ENCODE results near the gene ELF1.
A peak's percentile ranks its signal among the peaks of the same experiment; 100 is the strongest.
"Not testable (repeated sequence)": the region's sequence is repeated elsewhere in the genome, so short reads cannot be mapped to it uniquely, and the experiment has no call there.

The ELF1 gene

DNA sequence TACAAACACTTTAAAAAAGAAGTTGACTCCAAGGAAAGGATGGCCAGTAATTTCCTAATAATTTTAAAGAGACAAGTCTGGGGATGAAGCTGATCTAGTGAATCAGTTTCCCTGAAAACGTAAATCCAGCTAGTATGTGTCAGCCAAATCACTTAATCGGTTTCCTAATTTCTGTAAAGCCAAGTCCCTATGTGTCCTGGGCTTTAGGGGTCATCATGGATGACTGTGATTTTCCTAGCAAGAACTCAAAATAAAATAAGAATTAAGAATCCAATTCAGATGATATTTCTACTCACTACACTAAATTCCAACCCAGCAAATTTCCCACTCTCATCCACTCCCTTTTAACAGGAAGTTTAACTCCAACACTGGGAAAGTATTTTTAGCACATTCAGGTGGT is 35.9 kb downstream of the ELF1 start:
- no peak for DNase-seq (ENCODE audit: low read depth in 3 of 3, low spot score in 1 of 3)

DNA sequence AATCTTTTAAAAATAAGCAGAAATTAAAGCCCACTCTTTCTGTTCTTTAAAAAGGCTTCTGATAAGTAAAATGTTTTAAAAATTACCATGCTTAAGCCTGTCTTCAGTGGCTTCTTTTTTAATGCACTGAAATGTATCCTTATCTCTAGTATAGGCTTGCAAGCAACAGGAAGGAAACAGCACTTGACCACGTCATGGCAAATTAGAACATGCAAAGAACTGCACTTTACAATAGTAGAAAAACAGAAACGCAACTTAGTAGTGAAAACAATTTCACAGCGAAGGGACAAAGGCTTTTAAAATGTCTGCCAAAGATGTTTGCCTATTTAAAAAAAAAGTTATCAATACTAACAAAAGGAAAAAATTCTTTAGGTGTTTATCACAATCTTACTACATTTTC is 36.3 kb downstream of the ELF1 start:
- peak in 2 of 3 donors; percentile 26 to 35 for DNase-seq (ENCODE audit: low read depth in 3 of 3, low spot score in 1 of 3)

DNA sequence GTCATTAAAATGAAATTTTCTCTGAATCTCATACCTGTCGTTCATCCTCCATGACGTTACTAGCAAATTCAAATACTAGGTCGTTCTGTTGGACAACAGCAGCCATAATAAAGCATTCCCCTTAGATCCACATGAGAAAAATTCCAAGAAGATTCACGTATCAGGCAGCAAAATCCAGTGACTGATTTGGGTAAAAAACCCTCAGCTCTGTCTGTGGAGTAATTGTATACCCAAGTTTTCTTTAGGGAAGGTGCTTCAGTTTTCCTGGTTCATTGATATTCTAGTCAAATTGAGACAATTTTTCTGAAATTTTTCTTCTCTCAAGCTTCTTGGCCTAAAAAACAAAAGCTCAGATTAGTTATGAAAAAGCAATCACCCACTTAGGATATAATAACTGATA is 37.2 kb downstream of the ELF1 start:
- DNase-seq (ENCODE audit: low read depth in 3 of 3, low spot score in 1 of 3): no peak

DNA sequence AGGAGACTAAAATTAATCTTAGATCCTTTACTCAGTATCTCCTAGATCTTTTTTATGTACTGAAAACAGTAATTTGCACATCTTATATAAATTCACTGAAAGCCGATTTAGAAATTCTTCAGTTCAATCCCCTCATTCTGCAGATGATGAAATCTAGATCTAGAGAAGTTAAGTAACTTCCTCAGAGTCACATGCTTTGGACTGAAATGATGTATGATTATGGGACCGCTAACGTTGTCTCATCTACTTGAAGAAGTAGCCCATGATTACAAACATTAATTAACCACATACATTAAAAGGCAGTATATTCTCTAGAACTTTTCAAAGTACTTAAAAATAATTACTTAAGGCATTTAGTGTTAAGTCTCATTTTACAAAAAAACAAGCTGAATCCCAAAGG is 37.8 kb downstream of the ELF1 start:
- no peak for DNase-seq (ENCODE audit: low read depth in 3 of 3, low spot score in 1 of 3)

DNA sequence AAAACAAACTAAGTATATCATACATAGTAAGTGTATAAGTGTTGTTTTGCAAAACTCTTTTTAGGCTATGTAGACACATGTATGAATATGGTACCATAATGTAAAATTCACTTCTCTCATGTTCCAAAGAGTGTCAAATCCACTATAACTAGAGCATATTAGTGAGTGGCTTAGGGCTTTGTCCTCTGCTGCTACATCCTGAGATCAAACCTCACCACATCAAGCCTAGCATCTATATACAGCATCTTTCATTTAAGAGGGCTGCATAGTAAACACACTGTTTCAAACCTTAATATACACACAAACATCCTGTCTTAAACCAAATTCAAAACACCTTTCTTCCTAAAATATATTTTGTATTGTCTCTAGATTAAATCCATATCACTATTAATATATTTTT is 38.7 kb downstream of the ELF1 start:
- no peak for DNase-seq (ENCODE audit: low read depth in 3 of 3, low spot score in 1 of 3)

DNA sequence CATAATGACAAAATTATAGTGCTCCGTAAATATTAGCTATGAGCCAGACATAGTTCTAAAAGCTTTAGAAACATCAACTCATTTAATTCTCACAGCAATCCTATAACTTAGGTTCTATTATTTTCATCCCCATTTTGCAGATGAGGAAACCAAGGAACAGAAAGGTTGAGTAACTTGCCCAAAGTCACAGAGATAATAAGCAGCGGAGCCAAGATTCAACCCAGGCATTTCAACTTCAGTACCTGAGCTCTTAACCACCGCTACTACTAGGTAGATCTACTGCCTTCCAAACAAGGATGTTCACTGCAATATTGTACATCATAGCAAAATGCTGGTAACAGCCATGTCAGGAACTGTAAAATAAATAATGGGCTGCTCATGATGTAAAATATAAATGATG is 39.9 kb downstream of the ELF1 start:
- no peak for DNase-seq (ENCODE audit: low read depth in 3 of 3, low spot score in 1 of 3)

DNA sequence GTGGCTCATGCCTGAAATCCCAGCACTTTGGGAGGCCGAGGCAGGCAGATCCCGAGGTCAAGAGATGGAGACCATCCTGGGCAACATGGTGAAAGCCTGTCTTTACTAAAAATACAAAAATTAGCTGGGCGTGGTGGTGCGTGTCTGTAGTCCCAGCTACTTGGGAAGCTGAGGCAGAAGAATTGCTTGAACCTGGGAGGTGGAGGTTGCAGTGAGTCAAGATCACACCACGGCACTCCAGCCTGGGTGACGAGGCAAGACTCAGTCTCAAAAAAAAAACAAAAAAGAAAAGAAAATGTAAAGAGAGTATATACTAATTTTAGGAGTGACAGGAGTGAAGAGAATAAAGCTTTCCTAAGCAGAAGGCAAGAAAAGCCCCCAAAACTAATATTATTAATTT is 41.0 kb downstream of the ELF1 start:
- DNase-seq (ENCODE audit: low read depth in 3 of 3, low spot score in 1 of 3): not testable (repeated sequence)

DNA sequence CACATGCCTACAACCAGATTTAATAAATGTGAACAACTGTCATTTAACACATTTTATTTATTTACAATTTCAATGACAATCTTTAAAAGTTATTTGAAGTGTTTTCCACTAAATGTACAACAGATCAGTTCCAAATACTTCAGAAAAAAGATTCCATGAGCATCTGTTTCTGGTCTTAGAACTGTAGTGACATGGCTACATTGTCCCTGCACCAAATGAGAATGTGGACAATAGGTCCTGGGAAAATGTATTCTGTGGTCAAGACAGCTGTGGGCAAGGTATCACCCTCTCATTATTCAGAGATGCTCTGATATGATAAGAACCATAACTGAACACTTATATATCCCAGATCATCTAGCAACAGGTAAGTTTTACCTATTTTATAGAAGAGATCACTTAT is 43.7 kb downstream of the ELF1 start:
- no peak for DNase-seq (ENCODE audit: low read depth in 3 of 3, low spot score in 1 of 3)

DNA sequence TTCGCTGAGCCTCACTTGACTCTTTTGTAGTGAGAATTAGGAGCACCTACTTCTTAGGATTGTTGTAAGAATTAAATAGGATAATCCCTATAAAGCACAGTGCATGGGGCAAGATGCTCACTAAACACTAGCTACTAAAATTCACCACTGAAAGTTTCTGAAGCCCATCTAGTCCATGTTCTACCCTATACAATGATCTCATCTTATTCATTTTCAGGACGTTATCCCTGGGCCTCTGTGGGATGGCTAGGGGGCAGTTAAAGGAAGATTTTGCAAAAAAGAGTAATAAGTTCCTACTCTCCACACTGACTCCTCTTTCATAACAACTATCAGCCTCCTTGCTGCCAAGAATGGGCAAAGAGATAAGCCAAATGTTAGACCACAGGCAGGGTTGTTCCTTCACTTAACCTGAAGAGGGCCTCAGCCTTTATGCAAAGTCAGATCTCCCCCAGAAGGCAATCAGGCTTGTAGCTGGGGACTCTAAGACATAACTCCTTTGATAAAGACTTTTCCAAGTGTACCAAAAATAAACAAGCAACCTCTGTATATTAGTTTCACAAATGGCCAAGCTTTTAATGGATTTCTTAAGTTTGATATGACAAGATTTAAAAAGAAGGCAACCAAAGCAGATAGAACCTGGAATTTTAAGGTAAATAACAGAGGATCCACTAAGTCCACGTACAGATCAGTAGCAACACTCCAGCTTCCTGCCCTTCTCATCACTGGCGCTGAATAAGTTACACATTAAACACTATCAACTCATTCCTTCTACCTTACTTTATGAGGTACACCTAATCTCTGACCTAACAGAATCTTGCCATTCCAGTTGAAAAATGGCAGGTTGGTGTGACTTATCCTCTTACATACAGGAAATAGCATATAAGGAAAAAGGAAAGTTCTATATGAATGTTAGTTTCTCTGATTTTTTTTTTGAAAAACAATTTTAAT is 44.4 kb downstream of the ELF1 start:
- DNase-seq (ENCODE audit: low read depth in 3 of 3, low spot score in 1 of 3): no peak

DNA sequence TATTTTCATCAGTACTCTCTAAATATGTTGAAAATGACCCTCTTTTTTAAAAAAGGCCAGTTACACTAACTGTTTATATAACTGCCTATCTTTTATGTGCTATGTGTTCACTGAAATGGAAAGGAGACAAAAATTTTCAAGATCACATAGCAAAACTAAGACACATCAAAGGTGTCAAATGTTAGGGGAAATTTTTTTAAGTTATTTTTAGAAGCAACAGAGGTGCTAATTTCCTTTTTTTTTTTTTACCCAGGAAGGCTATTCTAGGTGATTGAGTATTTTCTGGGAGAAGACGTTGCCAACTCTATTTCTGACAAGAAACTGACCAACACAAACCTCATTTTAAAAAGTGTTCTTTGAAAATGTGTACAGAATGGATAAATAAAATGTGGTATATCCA is 45.7 kb downstream of the ELF1 start:
- DNase-seq (ENCODE audit: low read depth in 3 of 3, low spot score in 1 of 3): no peak

DNA sequence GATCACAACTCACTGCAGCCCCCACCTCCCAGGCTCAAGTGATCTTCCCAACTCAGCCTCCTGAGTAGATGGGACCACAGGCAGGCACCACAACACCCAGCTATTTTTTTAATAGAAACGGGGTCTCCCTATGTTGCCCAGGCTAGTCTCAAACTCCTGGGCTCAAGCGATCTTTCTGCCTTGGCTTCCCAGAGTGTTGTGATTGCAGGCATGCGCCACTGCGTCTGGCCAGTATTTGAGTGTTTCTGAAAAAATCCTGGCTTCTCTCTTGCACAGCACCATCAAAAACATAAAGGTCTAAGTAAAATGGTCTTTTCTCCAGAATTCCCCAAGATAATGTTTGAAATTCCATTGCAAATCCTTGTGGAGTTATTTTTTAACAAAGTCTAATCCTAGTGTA is 47.8 kb downstream of the ELF1 start:
- no peak for DNase-seq (ENCODE audit: low read depth in 3 of 3, low spot score in 1 of 3)

DNA sequence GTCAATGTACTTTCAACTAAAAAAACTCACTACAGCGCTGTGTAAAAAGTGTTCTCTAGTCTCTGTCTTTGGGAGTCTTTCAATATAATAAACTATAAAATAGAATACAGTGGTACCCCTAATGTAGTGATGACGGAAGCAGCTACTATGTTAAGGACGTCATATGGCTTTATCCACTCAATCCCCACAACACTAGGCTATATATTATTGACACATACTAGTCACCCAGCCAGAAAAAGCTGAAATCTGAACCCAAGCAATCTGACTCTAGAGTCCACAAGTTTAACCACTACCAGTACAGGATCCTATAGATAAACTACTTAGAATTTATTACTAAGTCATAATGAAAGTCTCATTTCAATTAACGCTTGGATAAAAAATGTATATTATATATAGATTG is 48.3 kb downstream of the ELF1 start:
- no peak for DNase-seq (ENCODE audit: low read depth in 3 of 3, low spot score in 1 of 3)

DNA sequence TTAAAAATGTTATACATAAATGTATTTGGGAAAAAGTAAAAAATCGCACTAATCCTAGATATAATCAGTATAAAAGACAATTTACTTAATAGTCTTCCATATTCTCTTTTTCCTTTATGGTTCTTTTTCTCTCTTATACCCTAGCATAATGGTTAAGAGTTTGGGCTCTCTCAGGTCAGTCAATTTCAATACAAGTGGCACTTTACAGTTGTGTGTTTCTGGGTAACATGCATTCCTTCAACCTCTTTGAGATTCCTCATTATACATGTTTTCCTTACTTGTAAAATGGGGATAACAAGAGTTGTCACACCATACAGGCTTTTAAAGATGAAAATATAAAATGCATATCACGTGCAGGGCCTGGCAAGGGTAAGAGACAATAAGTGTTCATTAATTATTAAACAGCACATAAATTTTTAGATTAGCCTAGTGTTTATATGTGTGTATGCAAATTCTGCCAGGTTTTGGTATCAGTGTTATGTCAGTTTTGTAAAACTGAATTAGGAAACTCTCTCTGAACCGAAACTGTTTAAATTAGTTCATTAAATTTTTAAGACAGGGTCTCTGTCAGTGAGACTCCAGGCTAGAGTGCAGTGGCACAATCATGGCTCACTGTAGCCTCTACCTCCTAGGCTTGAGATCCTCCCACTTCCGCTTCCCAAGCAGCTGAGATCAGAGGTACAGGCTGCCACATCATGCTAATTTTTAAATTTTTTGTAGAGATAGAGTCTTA is 49.8 kb downstream of the ELF1 start:
- no peak for DNase-seq (ENCODE audit: low read depth in 3 of 3, low spot score in 1 of 3)

DNA sequence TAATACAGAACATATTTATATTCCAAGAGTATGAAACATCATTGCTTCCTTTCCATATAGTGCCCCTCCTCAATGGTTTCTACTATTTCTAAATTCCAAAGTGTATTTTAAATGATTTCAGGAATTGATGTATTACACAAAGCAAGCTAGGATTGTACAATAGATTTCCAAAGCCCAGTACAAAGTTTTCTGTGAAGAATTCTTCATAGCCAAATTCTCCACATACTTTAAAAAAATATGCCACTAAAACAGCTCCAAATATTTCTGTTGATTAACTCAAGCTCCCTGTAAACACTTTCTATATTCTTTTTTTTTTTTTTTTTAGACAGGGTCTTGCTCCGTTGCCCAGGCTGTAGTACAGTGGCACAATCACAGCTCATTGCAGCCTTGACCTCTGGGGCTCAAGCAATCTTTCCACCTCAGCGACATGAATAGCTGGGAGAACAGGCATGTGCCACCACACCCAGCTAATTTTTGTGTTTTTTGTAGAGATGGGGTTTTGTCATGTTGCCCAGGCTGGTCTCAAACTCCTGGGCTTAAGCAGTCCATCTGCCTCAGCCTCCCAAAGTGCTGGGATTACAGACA is 50.6 kb downstream of the ELF1 start:
- DNase-seq (ENCODE audit: low read depth in 3 of 3, low spot score in 1 of 3): no peak

DNA sequence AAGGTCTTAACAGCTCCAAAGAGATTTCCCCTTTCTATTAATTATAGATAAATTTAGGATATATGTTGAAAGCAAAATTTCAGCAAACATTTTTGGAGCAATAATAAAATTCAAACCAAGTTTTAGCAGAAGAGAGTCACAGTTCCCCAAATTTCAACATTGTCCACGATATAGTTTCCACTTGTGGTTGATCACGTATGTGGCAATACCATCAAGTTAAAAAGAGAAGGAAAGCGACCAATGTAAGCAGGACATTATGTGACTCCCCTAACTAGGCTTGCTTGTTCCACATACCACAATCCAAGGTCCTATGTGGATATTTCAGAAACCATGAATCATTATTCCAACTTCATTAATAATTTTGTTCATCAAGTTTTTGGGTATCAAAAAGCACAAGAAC is 52.8 kb downstream of the ELF1 start:
- DNase-seq (ENCODE audit: low read depth in 3 of 3, low spot score in 1 of 3): no peak

DNA sequence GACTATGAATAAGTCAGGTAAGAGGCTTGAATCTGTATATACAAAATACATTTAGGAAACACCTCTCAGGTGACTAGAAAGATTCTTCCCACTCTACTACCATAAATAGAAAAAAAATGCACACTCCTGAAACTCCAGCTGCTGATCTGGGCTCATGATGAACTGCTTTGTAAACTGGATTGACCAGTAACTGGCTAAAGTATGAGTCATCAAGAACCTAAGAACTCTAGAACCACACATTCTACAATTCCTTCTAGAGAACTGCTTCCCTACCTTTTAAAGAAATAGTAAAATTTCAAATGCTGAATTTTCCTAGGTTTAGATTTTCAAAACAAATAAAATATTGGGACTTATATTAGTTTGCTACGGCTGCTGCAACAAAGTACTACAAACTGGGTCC is 55.2 kb downstream of the ELF1 start:
- no peak for DNase-seq (ENCODE audit: low read depth in 3 of 3, low spot score in 1 of 3)

DNA sequence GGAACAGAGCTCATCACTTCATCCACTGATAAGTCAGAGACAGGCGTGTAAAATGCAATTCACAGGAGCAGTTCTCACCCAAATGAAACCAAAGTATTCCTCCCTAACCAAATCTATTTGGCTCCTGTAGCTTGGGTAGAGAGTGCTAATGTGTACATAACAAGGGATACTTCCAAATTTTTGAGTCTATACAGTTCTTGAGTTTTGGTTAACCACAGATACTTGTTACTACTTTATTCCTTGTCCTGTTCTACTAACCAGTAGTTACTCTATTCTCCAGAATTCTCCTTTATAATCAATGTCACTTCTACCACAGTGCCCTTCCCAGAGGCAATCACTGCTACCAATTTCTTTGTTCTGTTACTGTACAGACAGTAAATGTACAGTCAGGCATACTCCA is 57.3 kb downstream of the ELF1 start:
- no peak for DNase-seq (ENCODE audit: low read depth in 3 of 3, low spot score in 1 of 3)

DNA sequence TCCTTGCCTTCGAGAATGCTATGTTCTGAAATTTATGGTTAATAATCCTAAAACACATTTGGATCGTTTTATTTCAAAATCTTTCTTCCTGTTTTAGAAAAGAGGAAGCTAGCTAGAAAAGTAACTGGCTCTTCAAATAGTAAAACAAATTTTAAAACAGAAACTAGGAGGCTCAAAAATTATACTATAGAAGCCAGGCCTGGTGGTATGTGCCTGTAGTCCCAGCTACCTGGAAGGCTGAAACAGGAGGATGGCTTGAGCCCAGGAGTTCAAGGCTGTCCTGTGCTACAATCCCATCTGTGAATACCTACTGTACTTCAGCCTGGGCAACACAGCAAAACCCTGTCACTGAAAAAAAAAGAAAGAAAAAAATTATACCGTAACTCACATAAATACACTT is 57.9 kb downstream of the ELF1 start:
- no peak for DNase-seq (ENCODE audit: low read depth in 3 of 3, low spot score in 1 of 3)

DNA sequence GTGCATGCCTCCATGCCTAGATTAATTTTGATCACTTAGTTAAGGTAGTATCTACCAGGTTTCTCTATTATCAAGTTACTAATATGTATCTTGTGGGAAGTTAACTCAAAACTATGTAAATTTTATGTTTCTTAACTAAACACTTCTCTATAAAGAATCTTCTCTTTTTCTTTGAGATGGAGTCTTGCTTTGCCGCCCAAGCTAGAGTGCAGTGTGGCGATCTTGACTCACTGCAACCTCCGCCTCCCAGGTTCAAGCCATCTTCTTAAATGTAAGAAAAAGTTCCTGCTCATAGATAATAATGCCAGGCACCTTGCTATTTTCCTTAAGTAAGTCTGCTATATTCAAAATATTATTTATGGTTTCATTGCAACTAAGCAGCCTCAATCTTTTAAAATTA is 58.4 kb downstream of the ELF1 start:
- DNase-seq (ENCODE audit: low read depth in 3 of 3, low spot score in 1 of 3): no peak

DNA sequence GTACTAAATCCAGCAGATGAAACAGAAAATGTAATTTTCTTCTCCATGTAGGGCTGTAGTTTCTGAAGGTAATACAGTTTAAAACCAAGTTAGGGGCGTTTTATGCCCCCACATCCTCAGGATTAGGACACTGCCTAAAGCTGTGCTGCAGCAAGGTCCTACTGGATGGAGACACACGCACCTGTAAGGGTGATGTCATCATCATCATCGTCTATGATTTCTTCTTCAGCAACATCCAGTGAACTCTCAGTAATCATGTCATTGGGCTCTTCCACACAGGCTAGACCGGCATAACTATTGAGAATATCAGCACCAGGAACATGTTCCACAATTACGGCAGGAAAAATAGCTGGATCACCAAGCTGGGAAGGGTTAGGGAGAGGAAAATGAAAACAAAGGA is 60.5 kb downstream of the ELF1 start:
- no peak for DNase-seq (ENCODE audit: low read depth in 3 of 3, low spot score in 1 of 3)

DNA sequence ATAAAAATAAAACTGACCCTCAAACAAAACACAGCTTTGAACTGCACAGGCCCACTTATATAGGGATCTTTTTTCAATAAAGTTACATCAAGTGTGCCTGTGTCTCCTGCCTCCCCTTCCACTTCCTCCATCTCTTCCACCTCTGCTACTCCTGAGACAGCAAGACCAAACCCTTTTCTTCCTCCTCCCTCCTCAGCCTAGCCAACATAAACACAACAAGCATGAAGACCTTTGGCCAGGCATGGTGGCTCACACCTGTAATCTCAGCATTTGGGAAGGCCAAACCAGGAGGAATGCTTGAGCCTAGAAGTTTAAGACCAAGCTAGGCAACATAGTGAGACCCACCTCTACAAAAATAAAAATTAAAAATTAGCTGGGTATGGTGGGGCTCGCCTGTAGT is 72.6 kb downstream of the ELF1 start:
- DNase-seq (ENCODE audit: low read depth in 3 of 3, low spot score in 1 of 3): no peak

DNA sequence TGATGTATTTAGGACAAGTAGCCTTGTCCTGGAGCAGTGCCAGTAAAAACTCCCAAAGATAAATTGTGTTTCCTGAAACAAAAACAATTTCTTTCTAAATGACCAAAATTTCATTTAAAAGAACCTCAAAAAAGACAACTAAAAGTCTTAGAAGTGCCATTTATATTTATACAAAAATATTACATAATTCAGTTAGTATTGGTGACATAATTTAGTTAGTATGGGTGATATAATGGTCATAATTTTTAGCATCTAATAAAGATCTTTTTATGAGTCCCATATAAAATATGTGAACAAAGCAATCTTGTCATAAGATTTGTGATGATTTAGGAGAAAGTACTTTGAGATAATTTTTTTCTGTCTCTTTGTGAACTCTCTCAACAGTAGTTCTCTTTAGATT is 76.0 kb downstream of the ELF1 start:
- no peak for DNase-seq (ENCODE audit: low read depth in 3 of 3, low spot score in 1 of 3)

All from stimulated activated CD4-positive, alpha-beta T cell treated with anti-CD3 and anti-CD28 coated beads, TNF-alpha, amount 100 ng/mL, for 1 hour (primary cell).